AG10803 (cell line): Measurements from ENCODE around the gene CDH23.

Experiments
- DNase-seq: peaks from one replicate; pipeline ENCODE4 v3.0.0; 2010; ENCODE audit warnings: low read depth
- H3K4me3 ChIP-seq: 2 replicates; pipeline ENCODE4 v1.5.1; 2011; ENCODE audit warnings: mild to moderate bottlenecking, low read length, control low read depth
- CTCF ChIP-seq: conservative IDR thresholded peaks from 2 replicates; pipeline ENCODE4 v1.5.1; 2011; ENCODE audit warnings: mild to moderate bottlenecking, low read length, control low read depth, inconsistent platforms

Gene CDH23

DNA sequence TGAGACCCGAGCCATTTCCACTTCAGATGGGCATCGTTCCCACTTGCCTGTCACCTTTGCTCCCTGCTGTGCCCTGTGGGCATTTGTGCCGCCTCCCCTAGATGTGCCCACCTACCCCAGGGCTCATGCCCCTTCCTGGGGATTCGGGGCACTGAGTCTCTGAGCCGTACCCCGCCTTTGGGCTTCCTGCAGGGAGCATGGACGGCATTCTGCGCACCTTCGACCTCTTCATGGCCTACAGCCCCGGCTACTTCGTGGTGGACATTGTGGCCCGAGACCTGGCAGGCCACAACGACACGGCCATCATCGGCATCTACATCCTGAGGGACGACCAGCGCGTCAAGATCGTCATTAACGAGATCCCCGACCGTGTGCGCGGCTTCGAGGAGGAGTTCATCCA lies 412.9 kb downstream of the CDH23 start:
- no peak overlapping the region for H3K4me3 ChIP-seq
- no peak for DNase-seq
- no peak for TF ChIP-seq CTCF

GRCh38 chr10:71810048-71810750 lies 413.5 kb downstream of the CDH23 start:
- DNase-seq: no peak
- no peak for TF ChIP-seq CTCF
- H3K4me3 ChIP-seq: no peak overlapping the region

GRCh38 chr10:71811351-71811750 lies 414.6 kb downstream of the CDH23 start:
- no peak overlapping the region for H3K4me3 ChIP-seq
- no peak for TF ChIP-seq CTCF
- no peak for DNase-seq

- TF ChIP-seq CTCF: peak; percentile 83
- H3K4me3 ChIP-seq: no peak overlapping the region
- DNase-seq: peak; percentile 43
Measured at GRCh38 chr10:71812016-71812912, 415.5 kb downstream of the CDH23 start.

DNA sequence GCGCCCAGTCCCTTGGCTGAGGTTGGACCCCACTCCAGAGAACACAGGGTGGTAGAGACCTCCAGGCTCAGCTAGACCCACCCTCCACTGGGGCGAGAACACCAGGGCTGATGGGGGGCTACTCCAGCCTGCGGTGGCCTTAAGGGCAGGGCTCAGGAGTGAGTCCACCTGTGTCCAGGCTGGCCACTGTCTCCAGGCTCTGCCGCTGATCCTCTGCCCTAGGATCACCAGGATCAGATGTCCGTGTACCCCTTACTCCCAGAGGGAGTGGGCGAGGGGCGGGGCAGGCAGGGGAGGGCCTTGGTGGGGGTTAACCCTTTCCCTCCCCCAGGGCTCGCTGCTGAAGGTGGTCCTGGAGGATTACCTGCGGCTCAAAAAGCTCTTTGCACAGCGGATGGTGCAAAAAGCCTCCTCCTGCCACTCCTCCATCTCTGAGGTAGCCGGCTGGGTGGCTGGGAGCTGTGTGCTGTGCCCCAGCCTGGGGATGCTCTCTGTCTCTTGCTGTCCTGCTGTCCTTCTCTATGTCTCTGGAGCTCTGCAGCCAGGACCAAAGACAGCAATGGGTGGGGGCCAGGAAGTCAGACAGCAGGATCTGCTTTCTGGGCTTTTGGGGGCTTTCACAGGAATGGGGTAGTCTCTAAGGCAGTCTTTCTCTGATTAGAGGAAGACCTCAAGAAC lies 416.3 kb downstream of the CDH23 start:
- TF ChIP-seq CTCF: no peak
- no peak for DNase-seq
- H3K4me3 ChIP-seq: no peak overlapping the region

DNA sequence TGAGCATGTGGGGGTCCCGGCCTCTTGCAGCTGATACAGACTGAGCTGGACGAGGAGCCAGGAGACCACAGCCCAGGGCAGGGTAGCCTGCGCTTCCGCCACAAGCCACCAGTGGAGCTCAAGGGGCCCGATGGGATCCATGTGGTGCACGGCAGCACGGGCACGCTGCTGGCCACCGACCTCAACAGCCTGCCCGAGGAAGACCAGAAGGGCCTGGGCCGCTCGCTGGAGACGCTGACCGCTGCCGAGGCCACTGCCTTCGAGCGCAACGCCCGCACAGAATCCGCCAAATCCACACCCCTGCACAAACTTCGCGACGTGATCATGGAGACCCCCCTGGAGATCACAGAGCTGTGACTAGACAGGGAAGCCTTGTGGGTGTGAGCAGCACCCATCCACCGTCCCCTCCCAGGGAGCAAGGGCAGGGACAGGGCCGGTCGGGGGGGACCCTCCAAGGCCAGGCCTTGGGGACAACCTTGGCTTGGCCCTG lies 418.2 kb downstream of the CDH23 start:
- H3K4me3 ChIP-seq: no peak overlapping the region
- no peak for TF ChIP-seq CTCF
- DNase-seq: no peak
